Astrocyte of the cerebellum (primary cell): ENCODE measurements around the gene STK40.

ENCODE experiments used
- DNase-seq: peaks from one replicate; pipeline ENCODE4 v3.0.0-alpha.2; 2011; ENCODE audit warnings: low read depth
- H3K4me3 ChIP-seq: 2 replicates; pipeline ENCODE4 v1.5.1; 2011; ENCODE audit warnings: mild to moderate bottlenecking, low read depth, low read length, moderate library complexity
- in situ Hi-C: cut with HindIII; loops from 2 replicates; pipeline ENCODE4 v1.10.0; 2017; ENCODE audit warnings: low sequenced_read_pairs
- TF ChIP-seq, protein P1 (sequence below): IDR thresholded peaks from 2 replicates; pipeline ENCODE4 v1.5.1; 2012; ENCODE audit warnings: low read length, low read depth, moderate library complexity, mild to moderate bottlenecking; ENCODE audit errors: missing control alignments

Gene STK40

DNA sequence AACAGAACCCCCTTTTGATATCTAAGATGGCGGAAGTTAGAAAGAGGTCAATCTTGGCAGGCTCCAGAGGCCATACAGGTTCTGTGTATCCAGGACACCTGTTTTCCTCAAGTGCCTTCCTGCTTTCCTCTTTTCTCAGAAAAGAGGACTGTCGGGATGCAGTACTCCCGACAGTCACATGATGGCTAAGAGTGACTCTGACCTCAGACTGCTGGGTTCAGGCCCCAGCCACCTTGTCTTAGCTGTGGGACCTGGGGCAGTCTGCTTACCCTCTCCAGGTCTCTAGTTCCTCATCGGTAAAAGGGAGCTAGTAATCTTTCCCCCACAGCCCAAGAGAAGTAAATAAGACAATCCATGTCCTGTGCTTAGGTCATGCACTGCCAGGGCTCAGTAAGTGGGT lies 29.9 kb downstream of the STK40 start:
- TF ChIP-seq, protein P1, sequence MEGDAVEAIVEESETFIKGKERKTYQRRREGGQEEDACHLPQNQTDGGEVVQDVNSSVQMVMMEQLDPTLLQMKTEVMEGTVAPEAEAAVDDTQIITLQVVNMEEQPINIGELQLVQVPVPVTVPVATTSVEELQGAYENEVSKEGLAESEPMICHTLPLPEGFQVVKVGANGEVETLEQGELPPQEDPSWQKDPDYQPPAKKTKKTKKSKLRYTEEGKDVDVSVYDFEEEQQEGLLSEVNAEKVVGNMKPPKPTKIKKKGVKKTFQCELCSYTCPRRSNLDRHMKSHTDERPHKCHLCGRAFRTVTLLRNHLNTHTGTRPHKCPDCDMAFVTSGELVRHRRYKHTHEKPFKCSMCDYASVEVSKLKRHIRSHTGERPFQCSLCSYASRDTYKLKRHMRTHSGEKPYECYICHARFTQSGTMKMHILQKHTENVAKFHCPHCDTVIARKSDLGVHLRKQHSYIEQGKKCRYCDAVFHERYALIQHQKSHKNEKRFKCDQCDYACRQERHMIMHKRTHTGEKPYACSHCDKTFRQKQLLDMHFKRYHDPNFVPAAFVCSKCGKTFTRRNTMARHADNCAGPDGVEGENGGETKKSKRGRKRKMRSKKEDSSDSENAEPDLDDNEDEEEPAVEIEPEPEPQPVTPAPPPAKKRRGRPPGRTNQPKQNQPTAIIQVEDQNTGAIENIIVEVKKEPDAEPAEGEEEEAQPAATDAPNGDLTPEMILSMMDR: no peak
- in situ Hi-C loops: no loop called here
- DNase-seq: no peak
- no peak overlapping the region for H3K4me3 ChIP-seq

DNA sequence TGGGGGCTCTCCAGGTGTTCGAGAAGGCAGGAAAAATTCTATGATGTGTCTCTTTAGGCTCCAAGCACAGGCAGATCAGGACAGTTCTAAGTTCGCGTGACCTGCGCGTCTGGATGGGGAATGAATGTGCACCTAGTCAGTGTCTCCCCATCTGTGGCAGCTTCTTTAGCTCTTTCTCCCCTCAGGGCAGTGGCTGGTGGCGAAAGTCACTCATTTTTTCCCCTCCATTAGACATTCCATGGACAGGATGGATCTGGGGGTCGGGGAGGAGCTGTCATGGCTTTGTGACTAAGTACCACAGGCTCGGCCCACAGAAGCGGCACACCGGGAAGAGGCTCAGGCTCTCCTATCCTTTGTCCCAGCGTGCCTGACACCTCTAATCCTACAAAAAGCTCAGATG lies 31.2 kb downstream of the STK40 start:
- TF ChIP-seq, protein P1: no peak
- in situ Hi-C loops: no loop called here
- no peak for DNase-seq
- H3K4me3 ChIP-seq: no peak overlapping the region

DNA sequence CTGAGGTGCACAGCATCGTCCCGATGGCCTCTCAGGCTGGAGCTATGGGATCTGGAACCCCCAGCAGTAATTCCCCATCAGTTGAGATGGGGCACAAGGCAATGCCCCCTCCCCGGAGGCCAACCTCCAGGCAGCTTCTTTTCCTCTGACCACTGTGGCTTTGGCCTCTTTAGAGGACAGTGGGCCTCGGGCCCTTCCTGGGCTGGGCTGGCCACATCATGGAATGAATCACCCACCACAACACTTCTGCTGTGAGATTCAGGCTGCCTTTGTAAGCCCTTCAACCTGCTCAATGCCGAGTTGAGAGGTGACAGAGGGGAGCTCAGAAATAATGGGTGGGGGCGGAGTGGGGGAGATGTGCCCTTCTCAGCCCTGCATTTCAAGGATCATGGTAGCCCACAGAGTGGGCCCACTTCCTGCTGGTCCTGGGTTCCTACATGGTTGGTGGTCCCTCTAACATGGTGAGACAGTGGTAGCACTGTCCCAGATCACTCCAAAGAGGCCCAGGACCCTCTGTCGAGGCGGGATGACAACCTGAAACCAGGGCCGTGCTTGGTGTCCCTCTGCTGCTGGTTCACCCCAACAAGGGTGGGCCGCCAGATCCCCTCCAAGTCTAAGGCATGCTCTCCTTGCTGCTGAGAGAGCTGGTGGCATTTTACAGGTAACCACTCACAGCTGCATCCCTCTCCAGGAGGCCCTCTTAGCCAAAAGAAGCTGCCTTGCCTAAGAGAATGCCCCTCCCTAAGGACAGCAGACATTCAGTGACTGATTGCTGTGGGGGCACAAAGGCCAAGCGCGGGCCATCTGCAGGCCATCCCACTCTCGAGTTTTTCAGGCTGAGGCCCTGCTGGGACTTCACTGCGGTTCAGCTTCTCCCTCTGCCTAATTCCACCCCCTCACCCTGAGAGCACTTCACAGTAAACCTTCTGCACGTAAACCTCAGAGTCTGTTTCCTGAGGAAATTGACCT lies 32.5 kb downstream of the STK40 start:
- peak; percentile 47 for DNase-seq
- in situ Hi-C loops: no loop called here
- H3K4me3 ChIP-seq: no peak overlapping the region
- TF ChIP-seq, protein P1: no peak

DNA sequence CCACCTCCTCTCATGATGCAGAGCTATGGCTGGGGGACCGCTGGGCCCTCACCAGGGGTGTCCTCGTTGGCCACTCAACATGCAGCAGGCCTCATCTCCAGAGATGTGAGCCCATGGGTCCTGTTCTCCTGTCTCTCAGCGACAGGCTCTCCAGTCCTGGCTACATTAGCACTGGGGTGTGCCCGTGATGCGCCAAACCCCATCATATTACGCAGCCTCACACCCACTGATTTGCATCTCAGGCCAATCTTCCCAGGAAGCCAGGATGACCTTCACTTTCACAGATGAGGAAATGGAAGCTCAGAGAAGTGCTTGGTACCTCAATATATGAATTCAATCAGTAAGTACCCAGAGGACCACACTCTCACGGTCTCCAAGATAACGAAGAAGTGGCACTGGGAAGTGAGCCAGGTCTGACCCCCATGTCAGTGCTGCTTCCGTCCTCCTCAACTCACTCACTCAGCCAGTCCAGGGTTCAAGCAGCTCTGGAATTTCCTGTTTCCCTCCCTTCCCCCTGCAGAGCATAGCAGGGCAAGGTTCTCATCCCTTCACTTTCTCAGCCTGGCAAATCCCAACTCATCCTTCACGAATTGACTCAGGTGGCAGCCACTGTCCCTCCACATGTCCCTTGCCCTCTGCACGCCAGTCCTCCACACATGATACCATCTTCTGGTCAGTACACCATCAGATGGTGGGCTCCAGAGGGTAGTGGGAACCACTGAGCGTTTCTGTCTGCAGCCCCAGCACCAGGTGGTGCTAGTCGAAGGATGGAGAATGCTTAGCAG lies 33.4 kb downstream of the STK40 start:
- no peak for DNase-seq
- TF ChIP-seq, protein P1: peak; percentile 31
- H3K4me3 ChIP-seq: no peak overlapping the region
- in situ Hi-C loops: no loop called here

DNA sequence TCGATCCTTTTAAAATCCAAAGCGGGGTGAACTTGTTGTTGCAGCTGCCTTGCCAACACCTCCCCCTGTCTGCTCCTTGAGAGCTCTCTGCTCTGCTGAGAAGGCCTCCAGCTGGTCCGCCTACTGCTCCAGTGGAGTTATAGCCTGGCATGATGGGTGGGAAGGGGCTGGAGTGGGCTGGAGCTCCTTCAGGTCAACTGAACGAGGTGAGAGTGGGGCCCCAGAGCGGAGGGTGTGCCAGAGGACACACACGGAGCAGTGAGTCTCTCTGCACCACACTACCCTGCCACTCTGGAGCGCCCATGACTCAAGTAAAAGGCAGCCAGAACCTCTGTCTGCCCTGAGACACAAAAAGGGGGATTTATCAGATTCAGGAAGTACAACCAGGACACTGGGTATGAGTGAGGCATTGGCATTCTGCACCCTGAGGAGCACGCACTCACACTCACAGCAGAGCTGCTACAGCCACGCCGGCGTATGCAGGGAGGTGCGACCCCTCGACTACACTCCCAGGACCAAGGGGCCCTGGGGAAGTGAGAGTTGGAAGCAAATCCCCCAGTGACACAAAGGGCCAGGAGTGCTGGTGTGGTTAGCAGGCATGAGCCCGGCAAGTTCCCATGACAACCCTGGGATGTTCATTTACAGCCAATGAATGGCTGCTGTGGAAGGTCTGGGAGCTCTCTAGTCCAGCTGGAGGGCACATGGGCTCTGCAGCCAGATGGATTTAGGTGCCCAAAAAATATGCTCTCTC lies 34.3 kb downstream of the STK40 start:
- in situ Hi-C loops: no loop called here
- peak; percentile 57 for DNase-seq
- no peak overlapping the region for H3K4me3 ChIP-seq

More for the DNA sequence above, 34.3 kb downstream of the STK40 start:
- TF ChIP-seq, protein P1: peak; percentile 17
